PC-9 (cell line): ENCODE data around the gene ANKRD13B. TPM values are rescaled to one million over a fixed set of nuclear protein-coding genes. Genes with fewer than 3 reads are reported as not detected.

Source experiments
- Bru-seq: library from RNA; stranded (reverse); fragments of 400-500 nt; gene quantifications from one replicate; lab custom pipeline; 2021; lab: Mats Ljungman, UMichigan
- BruChase-seq, 2 experiments: library from RNA; stranded (reverse); fragments of 400-500 nt; gene quantifications; one replicate each; lab custom pipeline; 2021; lab: Mats Ljungman, UMichigan
- BruUV-seq: library from RNA; stranded (reverse); fragments of 400-500 nt; replicated peaks from 2 replicates; lab custom pipeline; 2021; lab: Mats Ljungman, UMichigan
- CTCF ChIA-PET: fragments of 300-600 bp; sonication (Branson Sonifier 250); formaldehyde crosslinking; loops from one replicate; lab custom pipeline; 2022; ENCODE audit warnings: antibody characterized with exemption; lab: Charles Lee
- POLR2A ChIA-PET: fragments of 300-600 bp; sonication (Branson Sonifier 250); formaldehyde crosslinking; loops from one replicate; lab custom pipeline; 2022; ENCODE audit warnings: antibody characterized with exemption; ENCODE audit not compliant: unreplicated experiment; lab: Charles Lee
- DNase-seq, 2 experiments: peaks; one replicate each; pipeline versions ENCODE4 v3.0.0 to v3.0.0-alpha.2; 2015 to 2022; ENCODE audit warnings: mixed read lengths in 1 of 2
- H2AFZ ChIP-seq: fragments of 200-600 bp; sonication (generic); 2 replicates; pipeline ENCODE4 v1.8.1; 2017; ENCODE audit warnings: antibody characterized with exemption
- H3F3A ChIP-seq: fragments of 200-600 bp; sonication (generic); 2 replicates; pipeline ENCODE4 v1.8.1; 2017; ENCODE audit warnings: antibody characterized with exemption, mild to moderate bottlenecking, low read depth; ENCODE audit not compliant: insufficient read depth
- H3K27ac ChIP-seq: fragments of 200-600 bp; sonication (generic); 2 replicates; pipeline ENCODE4 v1.6.1; 2016; ENCODE audit warnings: mixed run types
- H3K27me3 ChIP-seq: fragments of 200-600 bp; sonication (generic); 2 replicates; pipeline ENCODE4 v1.6.1; 2016; ENCODE audit warnings: low read depth, mixed run types; ENCODE audit not compliant: insufficient read depth
- H3K36me3 ChIP-seq: fragments of 200-600 bp; sonication (generic); 2 replicates; pipeline ENCODE4 v1.6.1; 2016; ENCODE audit warnings: low read depth, mixed run types
- H3K4me1 ChIP-seq: fragments of 200-600 bp; sonication (generic); replicated peaks from 2 replicates; pipeline ENCODE4 v1.6.1; 2016; ENCODE audit warnings: mixed run types; ENCODE audit not compliant: insufficient read depth
- H3K4me2 ChIP-seq: fragments of 200-600 bp; sonication (generic); 2 replicates; pipeline ENCODE4 v1.6.1; 2017; ENCODE audit warnings: mixed run types
- H3K4me3 ChIP-seq: fragments of 200-600 bp; sonication (generic); 2 replicates; pipeline ENCODE4 v1.6.1; 2016; ENCODE audit warnings: mixed run types
- H3K79me2 ChIP-seq: fragments of 200-600 bp; sonication (generic); 2 replicates; pipeline ENCODE4 v1.6.1; 2017; ENCODE audit warnings: low read depth, mixed run types
- H3K9me2 ChIP-seq: fragments of 200-600 bp; sonication (generic); 2 replicates; pipeline ENCODE4 v1.8.1; 2017; ENCODE audit warnings: mild to moderate bottlenecking; ENCODE audit not compliant: insufficient read depth
- H3K9me3 ChIP-seq: fragments of 200-600 bp; sonication (generic); 2 replicates; pipeline ENCODE4 v1.8.1; 2016; ENCODE audit warnings: low read depth; ENCODE audit not compliant: insufficient read depth
- H4K20me1 ChIP-seq: fragments of 200-600 bp; sonication (generic); 2 replicates; pipeline ENCODE4 v1.8.1; 2017; ENCODE audit not compliant: insufficient read depth
- EZH2 ChIP-seq: fragments of 200-600 bp; sonication (generic); IDR thresholded peaks from 2 replicates; pipeline ENCODE4 v1.8.0; 2017; ENCODE audit warnings: antibody characterized with exemption, low read depth
- intact Hi-C: fragments of 100-400 bp; cut with micrococcal nuclease; formaldehyde crosslinking; loops from one replicate; pipeline ENCODE4 v1.10.0; 2022; ENCODE audit not compliant: unreplicated experiment
- long read RNA-seq: library from polyadenylated mRNA; stranded (forward); transcript quantifications from one replicate; pipeline ENCODE4 v2.0.0, GENCODE V29; 2022
- total RNA-seq: library from RNA; stranded (reverse); gene quantifications from 2 replicates; pipeline ENCODE4 v1.2.3, GENCODE V29; 2021
- TF ChIP-seq, protein P1 (sequence below): fragments of 200-600 bp; sonication (generic); conservative IDR thresholded peaks from 2 replicates; pipeline ENCODE4 v1.6.1; 2017; ENCODE audit warnings: mixed run types, antibody characterized with exemption, mild to moderate bottlenecking, moderate library complexity

ANKRD13B gene
- total RNA-seq, result 28.4 and 43.2 TPM in 2 replicates
- percentile 50 among the genes with signal in this experiment for Bru-seq, nascent RNA
- BruChase-seq, experiment 1, labeled RNA remaining after a 2-hour chase, result percentile 76 among the genes with signal in this experiment
- percentile 92 among the genes with signal in this experiment for BruChase-seq, experiment 2, labeled RNA remaining after a 6-hour chase
- long read RNA-seq, partial matches to known transcripts, result 5 of 18 reads
- long read RNA-seq, other reads (novel, unspliced or antisense), result 10 of 18 reads

DNA sequence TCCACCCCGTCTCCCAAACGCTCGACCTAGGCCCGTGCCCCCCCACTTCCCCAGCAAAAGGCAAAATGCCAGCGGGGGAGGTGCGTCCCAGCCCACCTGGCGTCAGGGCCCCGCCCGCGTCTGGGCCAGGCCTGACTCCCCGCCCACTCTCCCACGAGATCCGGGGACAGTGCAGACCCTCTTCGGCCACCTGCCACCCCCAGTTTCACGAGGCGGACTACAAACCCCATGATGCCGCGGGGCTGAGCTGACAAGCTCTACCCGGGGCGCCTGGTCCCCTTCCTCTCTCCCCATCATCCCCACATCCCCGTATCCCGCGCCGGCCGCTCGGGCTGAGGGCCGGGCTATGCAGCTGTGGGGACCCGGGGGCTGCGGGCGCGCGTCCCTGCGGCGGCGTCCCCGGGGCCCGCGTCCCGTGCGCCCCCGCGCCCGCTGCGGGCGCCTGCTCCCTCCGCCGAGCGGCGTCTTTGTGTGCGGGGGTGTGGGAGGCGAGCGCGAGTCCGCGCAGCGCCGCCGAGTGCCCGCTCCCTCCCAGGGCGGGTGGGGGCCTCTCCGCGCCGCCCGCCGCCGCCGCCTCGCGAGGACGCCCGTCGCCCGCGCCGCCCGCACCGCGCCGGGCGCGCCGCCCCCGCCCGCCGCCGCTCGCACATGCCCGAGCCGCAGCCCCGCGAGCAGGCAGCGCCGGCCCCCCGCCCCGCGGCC lies at the start of gene ANKRD13B:
Gene ANKRD13B (plus strand): TSS at position 283 of the 702 bp plus-strand sequence. CDS start 490 bp downstream, outside the sequence.
- intact Hi-C loops, result loop anchor here (5.0 kb wide), 1 partner anchor 194 kb away; no protein-coding TSS in a partner anchor
- peak within 1 kb of the TSS; percentile 41 for H3K27ac ChIP-seq

DNA sequence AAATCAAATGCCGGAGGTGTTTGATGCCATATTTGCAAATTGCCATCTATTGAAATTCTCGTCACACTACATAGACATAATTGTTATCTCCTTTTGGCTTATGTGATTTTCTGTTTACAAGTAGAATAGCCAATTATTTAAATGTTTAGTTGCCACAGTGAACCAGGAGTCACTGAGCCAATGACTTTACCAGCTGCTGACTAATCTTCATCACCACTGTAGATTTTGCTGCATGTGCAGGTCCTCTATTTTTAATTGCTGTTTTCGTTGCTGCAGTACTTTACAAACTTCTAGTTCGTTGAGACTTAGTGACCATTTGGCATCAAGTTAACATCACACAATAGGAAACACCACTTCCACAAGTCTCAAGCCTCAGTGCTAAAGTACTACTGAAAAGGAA lies 48.9 kb upstream of the ANKRD13B start:
- H3K79me2 ChIP-seq, result no peaks in the 10 kb centered on the region
- no peaks in the 10 kb centered on the region for H3K4me1 ChIP-seq
- H2AFZ ChIP-seq, result no peak overlapping the region
- no peak for DNase-seq
- TF ChIP-seq, protein P1, sequence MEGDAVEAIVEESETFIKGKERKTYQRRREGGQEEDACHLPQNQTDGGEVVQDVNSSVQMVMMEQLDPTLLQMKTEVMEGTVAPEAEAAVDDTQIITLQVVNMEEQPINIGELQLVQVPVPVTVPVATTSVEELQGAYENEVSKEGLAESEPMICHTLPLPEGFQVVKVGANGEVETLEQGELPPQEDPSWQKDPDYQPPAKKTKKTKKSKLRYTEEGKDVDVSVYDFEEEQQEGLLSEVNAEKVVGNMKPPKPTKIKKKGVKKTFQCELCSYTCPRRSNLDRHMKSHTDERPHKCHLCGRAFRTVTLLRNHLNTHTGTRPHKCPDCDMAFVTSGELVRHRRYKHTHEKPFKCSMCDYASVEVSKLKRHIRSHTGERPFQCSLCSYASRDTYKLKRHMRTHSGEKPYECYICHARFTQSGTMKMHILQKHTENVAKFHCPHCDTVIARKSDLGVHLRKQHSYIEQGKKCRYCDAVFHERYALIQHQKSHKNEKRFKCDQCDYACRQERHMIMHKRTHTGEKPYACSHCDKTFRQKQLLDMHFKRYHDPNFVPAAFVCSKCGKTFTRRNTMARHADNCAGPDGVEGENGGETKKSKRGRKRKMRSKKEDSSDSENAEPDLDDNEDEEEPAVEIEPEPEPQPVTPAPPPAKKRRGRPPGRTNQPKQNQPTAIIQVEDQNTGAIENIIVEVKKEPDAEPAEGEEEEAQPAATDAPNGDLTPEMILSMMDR, result no peak
- TF ChIP-seq EZH2, result no peak
- POLR2A ChIA-PET, result interaction anchor here (0.6 kb wide), 1 partner anchor 625 kb away, joined by 3 read pairs; no protein-coding TSS in a partner anchor
- no peak overlapping the region for H3K4me2 ChIP-seq
- H3K36me3 ChIP-seq, result peaks cover 28% of the 10 kb centered on the region
- H3K4me3 ChIP-seq, result no peak overlapping the region
- 0 out of 2 replicates have a peak, but pooled peaks cover 6% of the 10 kb centered on the region for H4K20me1 ChIP-seq
- CTCF ChIA-PET, result no interaction called here
- no peaks in the 10 kb centered on the region for H3K9me2 ChIP-seq
- intact Hi-C loops, result no loop called here
- no TSS peak for BruUV-seq
- no peaks in the 10 kb centered on the region; the same call in 1 of the 2 replicates for H3K9me3 ChIP-seq
- no peaks in the 10 kb centered on the region for H3K27me3 ChIP-seq
- H3F3A ChIP-seq, result peaks cover 12% of the 10 kb centered on the region; the same call in 1 of the 2 replicates
- H3K27ac ChIP-seq, result no peak overlapping the region

More for the DNA sequence above, at the start of gene ANKRD13B:
- H3K9me2 ChIP-seq, result no peaks in the 10 kb centered on the region
- H3K9me3 ChIP-seq, result no peaks in the 10 kb centered on the region
- H3K4me1 ChIP-seq, result peaks cover 38% of the 10 kb centered on the region
- H3K4me2 ChIP-seq, result peak within 1 kb of the TSS; percentile 91
- no peaks in the 10 kb centered on the region for H3K27me3 ChIP-seq
- peaks cover 3% of the 10 kb centered on the region for H4K20me1 ChIP-seq
- peak within 1 kb of the TSS; percentile 77 for H2AFZ ChIP-seq
- peaks cover 30% of the 10 kb centered on the region for H3F3A ChIP-seq
- TF ChIP-seq EZH2, result no peak
- TF ChIP-seq, protein P1, result no peak
- H3K79me2 ChIP-seq, result peaks cover 47% of the 10 kb centered on the region
- BruUV-seq, result no TSS peak
- DNase-seq, result peak; percentile 8 to 45
- POLR2A ChIA-PET, result interaction anchor here (0.6 kb wide), 1 partner anchor 48 kb away, joined by 5 read pairs; no protein-coding TSS in a partner anchor
- H3K4me3 ChIP-seq, result peak within 1 kb of the TSS; percentile 72
- no peaks in the 10 kb centered on the region for H3K36me3 ChIP-seq
- CTCF ChIA-PET, result interaction anchor here (0.7 to 1.5 kb wide), 3 partner anchors 24 to 223 kb away, joined by 3 to 5 read pairs (median 3); no protein-coding TSS in a partner anchor

DNA sequence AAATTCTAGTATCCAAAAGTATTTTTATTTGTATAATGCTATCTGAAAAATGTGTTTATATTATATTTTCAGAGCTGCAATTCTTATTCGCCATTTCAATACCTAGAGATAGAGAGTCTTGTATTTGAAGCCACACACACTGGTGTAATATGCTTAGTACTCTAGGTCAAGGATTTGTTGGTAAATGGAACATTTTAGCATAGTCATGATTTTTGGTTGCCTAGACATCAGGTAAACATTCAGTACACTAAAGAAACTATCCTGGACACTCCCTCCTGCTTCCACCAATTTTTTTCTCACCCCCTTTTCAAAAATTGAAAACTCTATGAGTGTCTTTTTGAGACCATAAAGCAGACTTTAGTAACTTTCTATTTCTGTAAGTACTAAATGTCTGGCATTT lies 46.8 kb upstream of the ANKRD13B start:
- Histone ChIP-seq H3F3A (peaks cover 12% of the 10 kb centered on the region; the same call in 1 of the 2 replicates), H3K27ac (no peak overlapping the region), H3K9me3 (no peaks in the 10 kb centered on the region; the same call in 1 of the 2 replicates), H3K27me3 (no peaks in the 10 kb centered on the region), H3K4me3 (no peak overlapping the region), H3K36me3 (peaks cover 28% of the 10 kb centered on the region), H3K4me1 (no peaks in the 10 kb centered on the region), H3K4me2 (no peak overlapping the region), H2AFZ (no peak overlapping the region), H3K79me2 (no peaks in the 10 kb centered on the region), H3K9me2 (no peaks in the 10 kb centered on the region), H4K20me1 (no peaks in the 10 kb centered on the region)
- peak in 1 of 2 experiments; percentile 52 for DNase-seq
- intact Hi-C loops, result no loop called here
- no TSS peak for BruUV-seq
- no peak for TF ChIP-seq EZH2
- TF ChIP-seq, protein P1, result no peak
- CTCF ChIA-PET, result no interaction called here
- POLR2A ChIA-PET, result no interaction called here
